COLO668 (cell line): Measurements from ENCODE around the gene CLN5.
"Not testable (repeated sequence)": the region's sequence is repeated elsewhere in the genome, so short reads cannot be mapped to it uniquely, and the experiment has no call there.

Experiments used
- DNase-seq: peaks from one replicate; lab custom pipeline; 2025; ENCODE audit not compliant: unreplicated experiment; lab: John Stamatoyannopoulos, UW

Gene CLN5

DNA sequence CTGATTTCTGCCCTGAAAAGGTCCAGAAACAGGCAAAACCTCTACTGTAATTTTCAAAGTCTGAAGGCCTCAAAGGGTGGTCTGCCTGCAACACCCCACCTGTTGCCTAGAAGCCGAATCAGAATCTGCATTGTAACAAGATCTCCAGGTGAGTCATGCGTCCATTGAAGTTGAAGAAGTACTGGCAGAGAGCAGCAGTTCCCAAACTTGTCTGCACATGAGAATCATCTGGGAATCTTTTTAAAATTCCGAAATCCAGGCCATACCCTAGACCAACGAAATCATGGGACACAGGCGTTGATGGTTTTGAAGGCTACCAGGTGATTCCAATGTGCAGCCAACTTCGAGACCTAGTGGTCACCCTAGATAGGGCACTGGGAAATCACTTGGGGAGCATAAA lies 16.0 kb upstream of the CLN5 start:
- DNase-seq = no peak

DNA sequence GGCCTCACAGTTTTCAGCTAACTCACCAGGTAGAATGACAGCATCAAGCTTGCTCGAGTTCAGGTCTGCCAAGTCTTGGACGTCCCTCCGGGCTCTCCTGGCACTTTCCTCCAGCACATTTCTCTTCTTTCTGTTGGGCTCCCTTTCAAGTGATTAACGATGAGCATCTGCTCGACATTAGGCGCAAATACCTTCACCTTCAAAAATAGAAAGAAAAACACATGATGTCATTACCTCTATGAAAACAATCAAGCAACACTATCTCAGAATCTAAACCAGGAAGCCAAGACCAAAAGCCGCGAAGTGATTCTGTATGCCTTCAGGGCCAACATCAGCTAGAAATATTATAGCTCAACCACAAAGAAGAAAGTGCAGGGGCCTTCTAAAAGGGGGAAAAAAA lies 15.4 kb upstream of the CLN5 start:
- DNase-seq = no peak

GRCh38 chr13:76976929-76977328 lies 15.0 kb upstream of the CLN5 start:
- no peak for DNase-seq

- DNase-seq = peak; percentile 89
Observed at GRCh38 chr13:76980075-76980718, 11.7 kb upstream of the CLN5 start.

DNA sequence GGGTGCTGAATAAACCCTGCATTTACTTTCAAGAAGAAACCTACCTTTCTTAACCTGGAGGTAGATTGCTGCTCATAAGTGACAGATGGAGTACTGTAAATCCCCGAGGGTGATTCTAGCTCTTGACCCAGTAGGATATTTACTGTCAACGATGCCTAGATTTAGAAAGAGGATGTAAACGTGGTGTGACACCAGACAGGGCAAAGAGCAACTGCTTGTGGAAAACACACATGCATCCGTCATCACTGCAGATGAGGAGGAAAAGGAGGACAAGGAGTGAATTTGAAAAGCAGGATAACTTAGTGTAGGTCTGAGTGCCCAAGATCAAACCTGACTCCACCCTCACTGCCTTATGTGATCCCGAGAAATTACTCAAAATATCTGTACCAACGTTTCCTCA lies 9.8 kb upstream of the CLN5 start:
- DNase-seq = no peak

DNA sequence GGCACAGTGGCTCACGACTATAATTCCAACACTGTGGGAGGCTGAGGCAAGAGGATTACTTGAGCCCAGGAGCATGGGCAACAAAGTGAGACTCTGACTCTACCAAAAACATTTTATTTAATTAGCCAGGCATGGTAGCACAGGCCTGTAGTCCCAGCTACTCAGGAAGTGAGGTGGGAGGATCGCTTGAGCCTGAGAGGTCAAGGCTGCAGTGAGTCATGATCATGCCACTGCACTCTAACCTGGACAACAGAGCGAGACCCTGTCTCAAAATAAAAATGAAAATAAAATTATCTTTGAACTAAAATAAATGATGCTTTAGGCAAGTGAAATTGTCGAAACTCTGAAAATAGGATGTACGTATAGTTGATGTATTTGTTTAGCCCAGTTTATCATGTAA lies 8.2 kb upstream of the CLN5 start:
- DNase-seq = no peak

DNA sequence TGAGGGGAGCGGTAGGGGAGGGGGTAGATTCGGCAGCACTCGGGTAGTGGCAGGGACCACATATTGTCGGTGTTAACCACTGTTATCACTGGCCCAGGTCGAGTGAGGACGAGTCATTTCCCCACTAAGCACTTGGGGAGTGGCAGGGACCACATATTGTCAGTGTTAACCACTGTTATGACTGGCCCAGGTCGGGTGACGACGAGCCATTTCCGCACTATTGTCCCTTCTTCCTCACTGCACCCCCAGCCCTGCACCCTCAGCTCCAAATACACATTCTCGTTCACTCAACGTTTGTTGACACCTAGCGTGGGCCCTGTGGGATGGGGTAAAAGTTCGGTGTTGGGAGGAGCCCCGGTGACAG lies 467 bp upstream of the CLN5 start:
- DNase-seq = no peak

GRCh38 chr13:76992548-76993001 lies 694 bp downstream of the CLN5 start:
- DNase-seq = peak; percentile 64

DNA sequence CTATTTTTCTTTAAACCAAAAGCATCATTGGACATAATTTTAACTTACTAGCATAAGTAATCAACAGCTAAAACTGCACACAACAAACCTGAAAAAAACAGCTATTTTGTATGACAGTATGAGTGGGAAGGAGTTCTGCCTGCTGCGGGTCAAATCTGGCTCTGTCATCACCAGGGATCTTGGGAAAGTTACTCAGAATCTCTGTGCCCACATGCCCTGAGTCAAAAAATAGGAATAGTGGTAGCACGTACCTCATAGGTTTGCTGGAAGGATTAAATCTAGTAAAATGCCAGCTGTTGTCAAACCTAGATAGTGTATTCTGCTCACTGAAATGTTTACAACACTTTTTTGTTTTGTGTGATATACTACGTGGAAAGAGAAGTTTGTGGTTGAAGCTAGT lies 1.1 kb downstream of the CLN5 start:
- no peak for DNase-seq

GRCh38 chr13:76993473-76993872 lies 1.6 kb downstream of the CLN5 start:
- no peak for DNase-seq

DNA sequence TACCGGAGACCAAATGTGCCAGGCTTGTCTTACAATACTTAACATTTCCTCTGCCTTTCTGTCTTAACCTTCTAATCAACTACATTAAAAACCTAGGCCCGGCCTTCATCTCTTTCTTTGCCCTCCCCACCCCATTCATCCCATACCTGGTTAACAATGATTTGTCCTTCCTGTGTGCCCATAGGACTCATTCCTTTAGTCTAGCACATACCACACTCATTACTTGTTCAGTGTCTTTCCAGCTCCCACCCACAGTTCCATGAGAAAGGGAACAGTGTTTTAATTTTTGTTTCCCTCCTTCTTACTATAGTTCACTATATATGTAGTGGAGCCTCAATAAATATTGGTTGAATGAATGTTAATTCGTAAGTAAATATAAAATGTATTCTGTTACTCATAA lies 2.4 kb downstream of the CLN5 start:
- no peak for DNase-seq

GRCh38 chr13:77000475-77000874 lies 8.6 kb downstream of the CLN5 start:
- DNase-seq = no peak

DNA sequence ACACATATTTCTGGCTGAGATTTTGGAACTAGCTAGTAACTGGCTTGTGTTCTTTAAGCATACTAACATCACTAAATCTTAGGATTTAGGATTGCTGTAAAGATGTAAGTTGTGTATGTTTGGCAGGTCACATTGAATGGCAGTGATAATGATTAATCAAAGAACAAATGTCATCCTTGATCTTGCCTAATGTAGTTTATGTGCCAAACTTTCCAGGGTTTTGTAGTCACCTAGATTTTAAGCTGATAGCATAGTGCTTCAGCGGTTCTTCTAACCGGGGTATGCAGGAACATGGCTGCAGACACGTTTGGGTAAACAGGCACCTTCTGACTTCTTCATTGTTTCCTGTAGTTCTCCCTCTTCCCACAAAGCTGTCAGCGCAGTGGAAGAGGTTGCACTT lies 9.7 kb downstream of the CLN5 start:
- no peak for DNase-seq

DNA sequence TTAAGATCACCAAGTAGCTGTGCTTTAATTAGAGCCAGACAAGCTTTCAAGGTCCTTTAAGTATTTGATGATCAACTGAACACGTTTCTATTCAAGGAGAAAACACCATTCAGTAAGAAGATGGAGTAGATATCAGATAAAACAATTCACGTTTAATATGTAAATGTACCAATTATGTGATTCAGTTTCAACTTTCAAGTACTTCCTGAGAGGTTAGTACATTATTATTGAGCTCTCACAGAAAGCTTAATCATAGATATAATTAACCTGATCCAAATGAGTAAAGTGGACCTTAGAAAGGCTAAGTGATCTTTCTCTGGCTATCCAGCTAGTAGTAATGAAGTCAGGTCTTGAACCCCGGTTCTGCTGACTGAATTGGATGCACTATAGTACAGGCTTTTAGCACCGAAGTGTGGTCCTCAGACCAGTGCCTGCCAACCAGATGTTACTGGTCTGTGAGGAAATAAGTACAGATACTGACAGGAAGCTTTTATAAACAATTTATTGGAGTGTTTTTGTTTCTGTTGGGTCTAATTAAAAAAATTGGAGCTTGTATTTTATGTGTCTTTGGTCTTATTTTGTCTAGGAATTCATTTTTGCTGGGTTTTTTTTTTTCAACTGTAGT lies 10.2 kb downstream of the CLN5 start:
- DNase-seq = no peak

DNA sequence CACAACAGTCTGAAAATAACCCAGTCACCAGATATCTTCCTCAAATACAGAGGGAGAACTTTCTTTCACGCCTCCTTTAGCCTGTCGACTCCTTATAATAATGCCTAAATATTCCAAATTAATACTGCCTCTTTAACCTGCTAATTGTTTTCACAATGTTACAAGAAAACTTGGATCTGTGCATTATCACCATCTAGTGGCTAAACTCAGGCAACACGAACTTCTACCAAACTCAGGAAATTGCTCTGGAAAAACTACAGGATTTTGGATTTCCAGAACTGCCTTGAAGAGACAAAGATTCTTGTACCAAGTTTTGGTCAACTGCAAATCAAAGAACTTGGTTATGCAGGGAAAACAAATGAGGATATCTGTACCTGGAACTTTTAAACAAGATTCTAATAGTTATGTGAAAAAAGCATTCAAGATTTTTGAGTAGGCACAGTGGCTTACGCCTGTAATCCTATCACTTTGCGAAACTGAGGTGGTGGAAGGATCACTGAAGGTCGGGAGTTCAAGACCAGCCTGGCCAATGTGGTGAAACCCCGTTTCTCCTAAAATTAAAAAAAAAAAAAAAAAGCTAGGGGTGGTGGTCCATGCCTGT lies 10.8 kb downstream of the CLN5 start:
- no peak for DNase-seq

DNA sequence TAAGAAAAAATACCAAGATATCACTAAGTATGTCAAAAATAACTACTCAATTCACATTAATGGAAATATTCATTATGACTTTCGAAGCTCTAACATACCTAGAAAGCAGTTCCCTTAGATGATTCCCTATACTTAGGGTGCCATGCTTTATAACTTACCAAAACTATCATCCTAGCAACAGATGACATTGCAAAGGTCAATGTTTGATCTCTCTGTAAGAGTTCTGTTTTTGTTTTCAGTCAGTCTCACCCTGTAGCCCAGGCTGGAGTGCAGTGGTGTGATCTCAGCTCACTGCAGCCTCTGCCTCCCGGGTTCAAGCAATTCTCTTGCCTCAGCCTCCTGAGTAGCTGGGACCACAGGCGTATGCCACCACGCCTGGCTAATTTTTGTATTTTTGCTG lies 16.5 kb downstream of the CLN5 start:
- DNase-seq = not testable (repeated sequence)

GRCh38 chr13:77009011-77009410 lies 17.1 kb downstream of the CLN5 start:
- no peak for DNase-seq

DNA sequence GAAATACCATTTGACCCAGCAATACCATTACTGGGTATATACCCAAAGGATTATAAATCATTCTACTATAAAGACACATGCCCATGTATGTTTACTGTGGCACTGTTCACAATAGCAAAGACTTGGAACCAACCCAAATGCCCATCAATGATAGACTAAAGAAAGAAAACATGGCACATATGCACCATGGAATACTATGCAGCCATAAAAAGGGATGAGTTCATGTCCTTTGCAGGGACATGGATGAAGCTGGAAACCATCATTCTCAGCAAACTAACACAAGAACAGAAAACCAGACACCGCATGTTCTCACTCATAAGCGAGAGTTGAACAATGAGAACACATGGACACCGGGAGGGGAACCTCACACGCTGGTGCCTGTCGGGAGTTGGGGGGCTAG lies 17.8 kb downstream of the CLN5 start:
- not testable (repeated sequence) for DNase-seq

DNA sequence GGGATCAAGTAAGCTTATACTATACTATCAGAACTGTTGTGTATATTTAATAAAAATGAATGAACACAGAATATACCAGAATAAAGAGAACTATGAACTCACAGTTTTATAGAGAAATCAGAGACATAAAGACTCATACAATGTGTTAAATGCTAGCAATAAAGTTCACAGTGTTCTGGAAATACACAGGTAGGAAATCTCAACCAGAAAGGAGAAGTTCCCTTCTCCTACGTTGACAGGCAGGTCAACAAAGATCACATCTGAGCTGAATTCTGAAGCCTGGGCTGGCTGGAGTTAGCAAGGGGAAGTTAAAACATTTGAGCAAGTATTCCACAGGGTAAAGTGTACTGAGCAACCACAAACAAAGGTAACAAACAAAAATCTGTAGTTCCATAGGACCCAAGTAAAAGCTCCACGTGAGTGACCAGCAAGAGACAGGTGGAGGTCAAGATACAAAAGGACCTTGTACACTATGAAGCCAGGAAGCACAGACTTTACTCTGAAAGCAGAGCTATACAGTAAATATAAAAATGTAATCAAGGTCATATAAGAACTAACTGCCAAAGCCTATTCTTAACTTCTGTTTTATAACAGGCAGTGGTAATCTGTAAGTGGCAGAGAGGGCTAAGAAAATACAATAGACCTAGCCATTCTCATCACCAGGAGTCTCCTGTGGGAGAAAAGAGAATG lies 22.1 kb downstream of the CLN5 start:
- no peak for DNase-seq

- no peak for DNase-seq
Observed at GRCh38 chr13:77014906-77015685, 23.2 kb downstream of the CLN5 start.

GRCh38 chr13:77016251-77016812 lies 24.5 kb downstream of the CLN5 start:
- DNase-seq = no peak
